HEK293 (cell line): Measurements from ENCODE around the gene JAK3.

Experiments
- CTCF ChIA-PET: fragments of 350-600 bp; formaldehyde crosslinking; extraction: SDS; loops from one replicate; lab custom pipeline; 2021; ENCODE audit warnings: antibody characterized with exemption; lab: Yijun Ruan, JAX
- POLR2A ChIA-PET: fragments of 300-600 bp; formaldehyde crosslinking; extraction: SDS; loops from one replicate; lab custom pipeline; 2020; ENCODE audit warnings: antibody characterized with exemption, inconsistent platforms; lab: Yijun Ruan, JAX
- H3K27ac ChIP-seq: fragments of 200-500 bp; sonication (Bioruptor generic); 2 replicates; pipeline ENCODE4 v1.5.1; 2014; ENCODE audit warnings: low read depth, low read length, control low read depth, inconsistent platforms; ENCODE audit errors: extremely low read depth
- H3K36me3 ChIP-seq, 2 experiments: fragments of 200-500 bp in 1 of 2; sonication (Bioruptor generic) in 1 of 2; 1 replicate in 1 of 2; 2 replicates in 1 of 2; pipeline ENCODE4 v1.5.1; 2014 to 2017; ENCODE audit warnings: inconsistent platforms in 2 of 2, low read length in 2 of 2; ENCODE audit not compliant: control insufficient read depth in 2 of 2, insufficient read depth in 1 of 2
- H3K4me1 ChIP-seq: fragments of 200-500 bp; sonication (Bioruptor generic); 2 replicates; pipeline ENCODE4 v1.5.1; 2014; ENCODE audit warnings: mild to moderate bottlenecking, low read length, inconsistent platforms; ENCODE audit not compliant: control insufficient read depth, insufficient read depth
- H3K4me3 ChIP-seq: 2 replicates; pipeline ENCODE4 v1.5.1; 2011; ENCODE audit warnings: low read depth, mild to moderate bottlenecking, control low read depth, low read length, moderate library complexity
- H3K9me3 ChIP-seq: fragments of 200-500 bp; sonication (Bioruptor generic); 2 replicates; pipeline ENCODE4 v1.5.1; 2014; ENCODE audit warnings: low read depth, low read length, inconsistent platforms; ENCODE audit not compliant: control insufficient read depth, insufficient read depth
- GLI2 ChIP-seq: fragments of 450-650 bp; formaldehyde crosslinking; IDR thresholded peaks from 2 replicates; pipeline ENCODE4; 2017; ENCODE audit warnings: missing biosample characterization, missing genetic modification characterization, low read depth, borderline replicate concordance
- SP3 ChIP-seq: fragments of 450-650 bp; formaldehyde crosslinking; IDR thresholded peaks from 2 replicates; pipeline ENCODE4 v1.5.1; 2016; ENCODE audit warnings: missing biosample characterization, missing genetic modification characterization
- TCF7L2 ChIP-seq: IDR thresholded peaks from 2 replicates; pipeline ENCODE4 v1.6.1; 2011; ENCODE audit warnings: low read depth, mild to moderate bottlenecking, inconsistent platforms, low read length, moderate library complexity, borderline replicate concordance
- TRIM28 ChIP-seq: IDR thresholded peaks from 2 replicates; pipeline ENCODE4 v1.6.1; 2011; ENCODE audit warnings: low read length, control low read depth, borderline replicate concordance
- YY2 ChIP-seq: fragments of 450-650 bp; formaldehyde crosslinking; IDR thresholded peaks from 2 replicates; pipeline ENCODE4 v1.5.1; 2016; ENCODE audit warnings: missing biosample characterization, missing genetic modification characterization
- ZFP3 ChIP-seq: fragments of 450-650 bp; formaldehyde crosslinking; IDR thresholded peaks from 2 replicates; pipeline ENCODE4 v1.5.1; 2016; ENCODE audit warnings: low read depth, missing biosample characterization, missing genetic modification characterization
- ZFP37 ChIP-seq: fragments of 450-650 bp; formaldehyde crosslinking; IDR thresholded peaks from 2 replicates; pipeline ENCODE4 v1.5.1; 2016; ENCODE audit warnings: missing biosample characterization, missing genetic modification characterization
- ZIC2 ChIP-seq: fragments of 450-650 bp; formaldehyde crosslinking; IDR thresholded peaks from 2 replicates; pipeline ENCODE4 v1.5.1; 2016; ENCODE audit warnings: missing biosample characterization, missing genetic modification characterization
- ZNF121 ChIP-seq: fragments of 450-650 bp; formaldehyde crosslinking; IDR thresholded peaks from 2 replicates; pipeline ENCODE4 v1.5.1; 2016; ENCODE audit warnings: missing biosample characterization, missing genetic modification characterization
- ZNF174 ChIP-seq: fragments of 450-650 bp; formaldehyde crosslinking; IDR thresholded peaks from 2 replicates; pipeline ENCODE4 v1.5.0; 2017; ENCODE audit warnings: missing biosample characterization, mild to moderate bottlenecking, missing genetic modification characterization
- ZNF341 ChIP-seq: fragments of 450-650 bp; formaldehyde crosslinking; IDR thresholded peaks from 2 replicates; pipeline ENCODE4; 2016; ENCODE audit warnings: low read depth, missing biosample characterization, missing genetic modification characterization
- ZNF37A ChIP-seq: fragments of 450-650 bp; IDR thresholded peaks from 2 replicates; pipeline ENCODE4 v1.5.1; 2018; ENCODE audit warnings: missing biosample characterization, missing genetic modification characterization
- ZNF621 ChIP-seq: fragments of 450-650 bp; formaldehyde crosslinking; IDR thresholded peaks from 2 replicates; pipeline ENCODE4 v1.5.1; 2017; ENCODE audit warnings: missing biosample characterization, missing genetic modification characterization
- ZNF677 ChIP-seq: fragments of 450-650 bp; IDR thresholded peaks from 2 replicates; pipeline ENCODE4 v1.5.0; 2018; ENCODE audit warnings: missing biosample characterization, mild to moderate bottlenecking, missing genetic modification characterization, moderate library complexity
- ZNF792 ChIP-seq: fragments of 450-650 bp; formaldehyde crosslinking; IDR thresholded peaks from 2 replicates; pipeline ENCODE4 v1.5.1; 2016; ENCODE audit warnings: missing biosample characterization, missing genetic modification characterization
- TF ChIP-seq, protein P1 (sequence below): fragments of 450-650 bp; formaldehyde crosslinking; IDR thresholded peaks from 2 replicates; pipeline ENCODE4 v1.5.1; 2017; ENCODE audit warnings: missing biosample characterization, missing genetic modification characterization
- TF ChIP-seq, protein P2 (sequence below): fragments of 450-650 bp; formaldehyde crosslinking; IDR thresholded peaks from 2 replicates; pipeline ENCODE4 v1.5.1; 2016; ENCODE audit warnings: missing biosample characterization, missing genetic modification characterization
- TF ChIP-seq, protein P3 (sequence below): fragments of 450-650 bp; formaldehyde crosslinking; IDR thresholded peaks from 2 replicates; pipeline ENCODE4 v1.5.1; 2016; ENCODE audit warnings: missing biosample characterization, missing genetic modification characterization

The JAK3 gene

DNA sequence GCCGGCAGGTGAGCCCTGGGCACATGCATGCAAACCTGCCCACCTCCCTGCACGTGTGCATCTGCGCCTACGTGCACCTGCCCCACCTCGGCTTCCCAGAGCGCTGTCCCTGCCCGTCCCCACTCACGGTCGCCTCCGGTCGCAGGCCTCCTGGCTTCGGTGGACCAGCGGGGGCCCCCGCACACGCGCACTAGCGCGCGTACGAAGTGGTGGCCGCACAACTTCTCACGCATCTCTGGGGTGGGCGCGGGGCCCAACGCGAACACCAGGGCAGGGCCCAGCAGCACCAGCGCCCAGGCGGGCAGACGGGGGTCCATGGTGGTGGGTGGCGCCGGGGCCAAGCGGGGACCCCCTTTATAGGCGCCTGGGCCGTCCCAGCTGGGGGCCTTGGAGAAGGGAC is 26.6 kb downstream of the JAK3 start, which contains the start of gene INSL3 (continued):
- no peak for TF ChIP-seq GLI2 (tag by site-specific recombination)
- TF ChIP-seq ZNF677 (tag by site-specific recombination), result no peak
- TF ChIP-seq ZNF341 (tag by site-specific recombination), result no peak
- TF ChIP-seq, protein P1, sequence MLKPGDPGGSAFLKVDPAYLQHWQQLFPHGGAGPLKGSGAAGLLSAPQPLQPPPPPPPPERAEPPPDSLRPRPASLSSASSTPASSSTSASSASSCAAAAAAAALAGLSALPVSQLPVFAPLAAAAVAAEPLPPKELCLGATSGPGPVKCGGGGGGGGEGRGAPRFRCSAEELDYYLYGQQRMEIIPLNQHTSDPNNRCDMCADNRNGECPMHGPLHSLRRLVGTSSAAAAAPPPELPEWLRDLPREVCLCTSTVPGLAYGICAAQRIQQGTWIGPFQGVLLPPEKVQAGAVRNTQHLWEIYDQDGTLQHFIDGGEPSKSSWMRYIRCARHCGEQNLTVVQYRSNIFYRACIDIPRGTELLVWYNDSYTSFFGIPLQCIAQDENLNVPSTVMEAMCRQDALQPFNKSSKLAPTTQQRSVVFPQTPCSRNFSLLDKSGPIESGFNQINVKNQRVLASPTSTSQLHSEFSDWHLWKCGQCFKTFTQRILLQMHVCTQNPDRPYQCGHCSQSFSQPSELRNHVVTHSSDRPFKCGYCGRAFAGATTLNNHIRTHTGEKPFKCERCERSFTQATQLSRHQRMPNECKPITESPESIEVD (tag by site-specific recombination), result no peak
- TF ChIP-seq, protein P2, sequence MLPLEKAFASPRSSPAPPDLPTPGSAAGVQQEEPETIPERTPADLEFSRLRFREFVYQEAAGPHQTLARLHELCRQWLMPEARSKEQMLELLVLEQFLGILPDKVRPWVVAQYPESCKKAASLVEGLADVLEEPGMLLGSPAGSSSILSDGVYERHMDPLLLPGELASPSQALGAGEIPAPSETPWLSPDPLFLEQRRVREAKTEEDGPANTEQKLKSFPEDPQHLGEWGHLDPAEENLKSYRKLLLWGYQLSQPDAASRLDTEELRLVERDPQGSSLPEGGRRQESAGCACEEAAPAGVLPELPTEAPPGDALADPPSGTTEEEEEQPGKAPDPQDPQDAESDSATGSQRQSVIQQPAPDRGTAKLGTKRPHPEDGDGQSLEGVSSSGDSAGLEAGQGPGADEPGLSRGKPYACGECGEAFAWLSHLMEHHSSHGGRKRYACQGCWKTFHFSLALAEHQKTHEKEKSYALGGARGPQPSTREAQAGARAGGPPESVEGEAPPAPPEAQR (tag by site-specific recombination), result no peak
- TF ChIP-seq ZNF621 (tag by site-specific recombination), result no peak
- no peak for TF ChIP-seq TRIM28
- no peak for TF ChIP-seq ZFP3
- TF ChIP-seq, protein P3, sequence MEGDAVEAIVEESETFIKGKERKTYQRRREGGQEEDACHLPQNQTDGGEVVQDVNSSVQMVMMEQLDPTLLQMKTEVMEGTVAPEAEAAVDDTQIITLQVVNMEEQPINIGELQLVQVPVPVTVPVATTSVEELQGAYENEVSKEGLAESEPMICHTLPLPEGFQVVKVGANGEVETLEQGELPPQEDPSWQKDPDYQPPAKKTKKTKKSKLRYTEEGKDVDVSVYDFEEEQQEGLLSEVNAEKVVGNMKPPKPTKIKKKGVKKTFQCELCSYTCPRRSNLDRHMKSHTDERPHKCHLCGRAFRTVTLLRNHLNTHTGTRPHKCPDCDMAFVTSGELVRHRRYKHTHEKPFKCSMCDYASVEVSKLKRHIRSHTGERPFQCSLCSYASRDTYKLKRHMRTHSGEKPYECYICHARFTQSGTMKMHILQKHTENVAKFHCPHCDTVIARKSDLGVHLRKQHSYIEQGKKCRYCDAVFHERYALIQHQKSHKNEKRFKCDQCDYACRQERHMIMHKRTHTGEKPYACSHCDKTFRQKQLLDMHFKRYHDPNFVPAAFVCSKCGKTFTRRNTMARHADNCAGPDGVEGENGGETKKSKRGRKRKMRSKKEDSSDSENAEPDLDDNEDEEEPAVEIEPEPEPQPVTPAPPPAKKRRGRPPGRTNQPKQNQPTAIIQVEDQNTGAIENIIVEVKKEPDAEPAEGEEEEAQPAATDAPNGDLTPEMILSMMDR (tag by site-specific recombination), result no peak
- no peak for TF ChIP-seq SP3 (tag by site-specific recombination)
- TF ChIP-seq ZNF174 (tag by site-specific recombination), result no peak
- TF ChIP-seq, all 188 proteins: peak for 0

DNA sequence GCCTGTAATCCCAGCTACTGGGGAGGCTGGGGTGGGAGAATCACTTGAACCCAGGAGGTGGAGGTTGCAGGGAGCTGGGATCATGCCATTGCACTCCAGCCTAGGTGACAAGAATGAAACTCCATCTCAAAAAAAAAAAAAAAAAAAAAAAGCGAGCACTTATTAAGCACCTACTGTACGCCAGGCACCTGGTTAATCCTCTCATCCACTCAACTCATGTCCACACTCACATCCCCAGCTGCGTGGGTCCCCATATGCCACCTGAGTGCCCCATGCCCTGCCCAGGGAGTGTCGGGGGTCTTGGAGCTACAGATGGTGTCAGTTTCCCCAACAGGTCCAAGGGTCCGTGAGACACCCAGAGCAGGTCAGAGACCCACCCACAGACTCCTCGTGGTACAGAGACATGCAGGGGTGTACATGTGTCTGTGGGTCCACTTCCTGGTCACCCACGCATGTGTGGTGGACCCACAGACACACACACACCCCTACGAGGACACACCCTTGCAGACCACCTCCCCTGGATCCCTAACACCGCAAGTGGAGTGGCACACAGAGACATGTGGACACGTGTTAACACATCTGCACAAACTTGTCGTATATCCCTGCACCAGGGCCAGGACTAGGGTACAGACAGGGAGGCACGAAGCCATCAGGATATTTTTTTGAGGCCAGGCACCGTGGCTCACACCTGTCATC is 30.0 kb downstream of the JAK3 start:
- TF ChIP-seq ZFP37 (tag by site-specific recombination), result no peak
- 0 out of 2 replicates have a peak, but pooled peaks have one; percentile 56 for TF ChIP-seq ZNF792 (tag by site-specific recombination)
- TF ChIP-seq YY2, result no peak
- H3K27ac ChIP-seq, result no peak overlapping the region
- no peak overlapping the region for H3K4me3 ChIP-seq
- no peaks in the 10 kb centered on the region for H3K36me3 ChIP-seq
- no peaks in the 10 kb centered on the region for H3K9me3 ChIP-seq
- CTCF ChIA-PET, result no interaction called here
- POLR2A ChIA-PET, result interaction anchor here (0.7 kb wide), 1 partner anchor 22 kb away, joined by 3 read pairs; no protein-coding TSS in a partner anchor
- no peaks in the 10 kb centered on the region for H3K4me1 ChIP-seq

DNA sequence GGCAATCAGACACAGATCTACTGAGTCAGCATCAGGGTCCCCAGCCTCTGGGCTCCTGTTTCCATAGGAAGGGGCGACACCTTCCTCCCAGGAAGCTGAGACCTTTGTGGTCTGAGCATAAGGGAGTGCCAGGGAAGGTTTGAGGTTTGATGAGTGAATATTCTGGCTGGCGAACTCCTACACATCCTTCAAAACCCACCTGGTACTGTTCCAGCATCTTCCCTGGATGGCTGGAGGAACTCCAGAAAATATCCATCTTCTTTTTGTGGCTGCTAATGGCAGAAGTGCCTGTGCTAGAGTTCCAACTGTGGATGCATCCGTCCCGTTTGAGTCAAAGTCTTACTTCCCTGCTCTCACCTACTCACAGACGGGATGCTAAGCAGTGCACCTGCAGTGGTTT is 35.7 kb downstream of the JAK3 start:
- ChIA-PET POLR2A (no interaction called here), CTCF (interaction anchor here (0.7 kb wide), 1 partner anchor 391 kb away, joined by 3 read pairs; no protein-coding TSS in a partner anchor)
- no peak overlapping the region for H3K4me3 ChIP-seq
- H3K9me3 ChIP-seq, result no peaks in the 10 kb centered on the region
- H3K4me1 ChIP-seq, result no peaks in the 10 kb centered on the region
- no peak overlapping the region for H3K27ac ChIP-seq
- no peak for TF ChIP-seq ZNF37A
- peak; percentile 94 for TF ChIP-seq ZFP3
- no peaks in the 10 kb centered on the region for H3K36me3 ChIP-seq

DNA sequence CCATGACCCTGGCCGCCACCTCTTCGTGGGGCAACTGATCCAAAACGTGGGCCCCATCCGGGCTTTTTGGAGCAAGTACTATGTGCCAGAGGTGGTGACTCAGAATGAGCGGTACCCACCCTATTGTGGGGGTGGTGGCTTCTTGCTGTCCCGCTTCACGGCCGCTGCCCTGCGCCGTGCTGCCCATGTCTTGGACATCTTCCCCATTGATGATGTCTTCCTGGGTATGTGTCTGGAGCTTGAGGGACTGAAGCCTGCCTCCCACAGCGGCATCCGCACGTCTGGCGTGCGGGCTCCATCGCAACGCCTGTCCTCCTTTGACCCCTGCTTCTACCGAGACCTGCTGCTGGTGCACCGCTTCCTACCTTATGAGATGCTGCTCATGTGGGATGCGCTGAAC is 36.1 kb downstream of the JAK3 start:
- ChIA-PET CTCF (interaction anchor here (0.7 kb wide), 1 partner anchor 390 kb away, joined by 3 read pairs; no protein-coding TSS in a partner anchor), POLR2A (no interaction called here)
- no peak overlapping the region for H3K27ac ChIP-seq
- H3K4me1 ChIP-seq, result no peaks in the 10 kb centered on the region
- H3K36me3 ChIP-seq, result no peaks in the 10 kb centered on the region
- H3K4me3 ChIP-seq, result no peak overlapping the region
- no peaks in the 10 kb centered on the region for H3K9me3 ChIP-seq
- TF ChIP-seq ZNF121 (tag by site-specific recombination) (no peak), ZNF341 (tag by site-specific recombination) (no peak), ZIC2 (no peak), TCF7L2 (no peak)
- TF ChIP-seq, protein P1 (tag by site-specific recombination), result no peak
